HG03103 (cell line): ENCODE measurements around the gene AP2A2.

Experiments
- ATAC-seq: cut with Tn5 transposase; IDR thresholded peaks from one replicate; pipeline ENCODE4 v1.9.1; 2021; ENCODE audit warnings: low read depth; ENCODE audit not compliant: unreplicated experiment

AP2A2 gene

GRCh38 chr11:992577-992976 is 66.9 kb downstream of the AP2A2 start:
- no peak for ATAC-seq

- ATAC-seq, result no peak
These were observed 68.0 kb downstream of the AP2A2 start for GRCh38 chr11:993632-994167.

GRCh38 chr11:995044-995751 is 69.5 kb downstream of the AP2A2 start:
- no peak for ATAC-seq

GRCh38 chr11:995752-996420 is 70.2 kb downstream of the AP2A2 start:
- ATAC-seq, result no peak

- no peak for ATAC-seq
These were observed 71.0 kb downstream of the AP2A2 start for GRCh38 chr11:996681-997080.

- no peak for ATAC-seq
These were observed 72.2 kb downstream of the AP2A2 start for GRCh38 chr11:997907-998306.

- ATAC-seq, result no peak
These were observed 73.3 kb downstream of the AP2A2 start for GRCh38 chr11:999009-999408.

GRCh38 chr11:1000357-1001278 is 74.9 kb downstream of the AP2A2 start:
- ATAC-seq, result no peak

GRCh38 chr11:1001617-1002405 is 76.1 kb downstream of the AP2A2 start:
- ATAC-seq, result no peak

- ATAC-seq, result no peak
These were observed 76.8 kb downstream of the AP2A2 start for GRCh38 chr11:1002406-1002984.

- no peak for ATAC-seq
These were observed 77.5 kb downstream of the AP2A2 start for GRCh38 chr11:1003159-1003558.

GRCh38 chr11:1005928-1006327 is 80.3 kb downstream of the AP2A2 start:
- ATAC-seq, result no peak

- no peak for ATAC-seq
These were observed 81.1 kb downstream of the AP2A2 start for GRCh38 chr11:1006762-1007161.

- no peak for ATAC-seq
These were observed 81.6 kb downstream of the AP2A2 start for GRCh38 chr11:1007279-1007678.

- ATAC-seq, result no peak
These were observed 82.5 kb downstream of the AP2A2 start for GRCh38 chr11:1008001-1008802.

- no peak for ATAC-seq
These were observed 83.1 kb downstream of the AP2A2 start for GRCh38 chr11:1008803-1009145.

- no peak for ATAC-seq
These were observed 83.7 kb downstream of the AP2A2 start for GRCh38 chr11:1009371-1009770.

GRCh38 chr11:1009991-1010390 is 84.3 kb downstream of the AP2A2 start:
- ATAC-seq, result no peak
